KMS-11 (cell line): ENCODE measurements around the gene ITPRIPL1.
A peak's percentile ranks its signal among the peaks of the same experiment; 100 is the strongest.

Experiments used
- H2AFZ ChIP-seq: fragments of 200-600 bp; sonication (generic); 2 replicates; pipeline ENCODE4 v1.6.1; 2016; ENCODE audit warnings: antibody characterized with exemption, mixed run types, low read depth
- H3K27ac ChIP-seq: fragments of 200-600 bp; sonication (generic); 2 replicates; pipeline ENCODE4 v1.6.1; 2016; ENCODE audit warnings: mild to moderate bottlenecking, mixed run types
- H3K27me3 ChIP-seq: fragments of 200-600 bp; sonication (generic); 2 replicates; pipeline ENCODE4 v1.6.1; 2017; ENCODE audit warnings: mild to moderate bottlenecking, low read depth, mixed run types, moderate library complexity; ENCODE audit not compliant: insufficient read depth
- H3K36me3 ChIP-seq: fragments of 200-600 bp; sonication (generic); 2 replicates; pipeline ENCODE4 v1.6.1; 2017; ENCODE audit warnings: mild to moderate bottlenecking, mixed run types; ENCODE audit not compliant: insufficient read depth
- H3K4me1 ChIP-seq: fragments of 200-600 bp; sonication (generic); 2 replicates; pipeline ENCODE4 v1.6.1; 2016; ENCODE audit warnings: mild to moderate bottlenecking, low read depth, mixed run types; ENCODE audit not compliant: poor library complexity, severe bottlenecking
- H3K4me2 ChIP-seq: fragments of 200-600 bp; sonication (generic); 2 replicates; pipeline ENCODE4 v1.7.0; 2016; ENCODE audit warnings: mild to moderate bottlenecking, mixed run types
- H3K4me3 ChIP-seq: fragments of 200-600 bp; sonication (generic); IDR thresholded peaks from 2 replicates; pipeline ENCODE4 v1.6.1; 2017; ENCODE audit warnings: low read depth, low read length, mixed read lengths; ENCODE audit not compliant: insufficient read depth
- H3K79me2 ChIP-seq: fragments of 200-600 bp; sonication (generic); 2 replicates; pipeline ENCODE4 v1.6.1; 2016; ENCODE audit warnings: low read depth, mixed run types; ENCODE audit not compliant: insufficient read depth
- H3K9ac ChIP-seq: fragments of 200-600 bp; sonication (generic); 2 replicates; pipeline ENCODE4 v1.6.1; 2016; ENCODE audit warnings: mild to moderate bottlenecking, mixed run types
- H4K20me1 ChIP-seq: fragments of 200-600 bp; sonication (generic); 2 replicates; pipeline ENCODE4 v1.6.1; 2016; ENCODE audit warnings: mild to moderate bottlenecking, mixed run types; ENCODE audit not compliant: insufficient read depth
- TF ChIP-seq, protein P1 (sequence below): fragments of 200-600 bp; sonication (generic); conservative IDR thresholded peaks from 2 replicates; pipeline ENCODE4 v1.6.1; 2017; ENCODE audit warnings: low read depth, mild to moderate bottlenecking, antibody characterized with exemption, low read length, moderate library complexity, mixed read lengths

Gene ITPRIPL1

DNA sequence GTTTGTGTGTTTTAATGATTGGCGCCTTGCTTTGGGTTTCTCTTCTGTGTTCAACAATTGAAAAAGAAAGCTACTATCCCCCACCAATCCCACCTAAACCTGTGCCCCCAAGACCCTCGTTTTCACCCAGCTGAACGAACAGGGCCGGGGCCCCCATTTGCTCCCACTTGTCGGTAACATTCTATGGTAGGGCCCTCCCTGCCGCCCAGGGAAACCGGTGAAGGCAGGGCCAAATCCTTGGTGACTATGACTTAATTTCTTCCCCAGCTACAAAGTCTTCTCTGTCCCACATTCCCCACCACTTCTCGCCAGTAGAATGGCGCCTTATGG, 19.2 kb upstream of the ITPRIPL1 start:
- H3K4me3 ChIP-seq = peak overlapping the region; percentile 85
- peak overlapping the region; percentile 67 for H3K27ac ChIP-seq
- TF ChIP-seq, protein P1, sequence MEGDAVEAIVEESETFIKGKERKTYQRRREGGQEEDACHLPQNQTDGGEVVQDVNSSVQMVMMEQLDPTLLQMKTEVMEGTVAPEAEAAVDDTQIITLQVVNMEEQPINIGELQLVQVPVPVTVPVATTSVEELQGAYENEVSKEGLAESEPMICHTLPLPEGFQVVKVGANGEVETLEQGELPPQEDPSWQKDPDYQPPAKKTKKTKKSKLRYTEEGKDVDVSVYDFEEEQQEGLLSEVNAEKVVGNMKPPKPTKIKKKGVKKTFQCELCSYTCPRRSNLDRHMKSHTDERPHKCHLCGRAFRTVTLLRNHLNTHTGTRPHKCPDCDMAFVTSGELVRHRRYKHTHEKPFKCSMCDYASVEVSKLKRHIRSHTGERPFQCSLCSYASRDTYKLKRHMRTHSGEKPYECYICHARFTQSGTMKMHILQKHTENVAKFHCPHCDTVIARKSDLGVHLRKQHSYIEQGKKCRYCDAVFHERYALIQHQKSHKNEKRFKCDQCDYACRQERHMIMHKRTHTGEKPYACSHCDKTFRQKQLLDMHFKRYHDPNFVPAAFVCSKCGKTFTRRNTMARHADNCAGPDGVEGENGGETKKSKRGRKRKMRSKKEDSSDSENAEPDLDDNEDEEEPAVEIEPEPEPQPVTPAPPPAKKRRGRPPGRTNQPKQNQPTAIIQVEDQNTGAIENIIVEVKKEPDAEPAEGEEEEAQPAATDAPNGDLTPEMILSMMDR = no peak
- H3K27me3 ChIP-seq = no peaks in the 10 kb centered on the region
- H2AFZ ChIP-seq = peak overlapping the region; percentile 80
- peak overlapping the region; percentile 77 for H3K9ac ChIP-seq
- H3K4me2 ChIP-seq = peak overlapping the region; percentile 94
- H4K20me1 ChIP-seq = no peaks in the 10 kb centered on the region
- H3K4me1 ChIP-seq = peaks cover 25% of the 10 kb centered on the region
- H3K36me3 ChIP-seq = peaks cover 11% of the 10 kb centered on the region; the same call in 1 of the 2 replicates
- peaks cover 30% of the 10 kb centered on the region for H3K79me2 ChIP-seq

DNA sequence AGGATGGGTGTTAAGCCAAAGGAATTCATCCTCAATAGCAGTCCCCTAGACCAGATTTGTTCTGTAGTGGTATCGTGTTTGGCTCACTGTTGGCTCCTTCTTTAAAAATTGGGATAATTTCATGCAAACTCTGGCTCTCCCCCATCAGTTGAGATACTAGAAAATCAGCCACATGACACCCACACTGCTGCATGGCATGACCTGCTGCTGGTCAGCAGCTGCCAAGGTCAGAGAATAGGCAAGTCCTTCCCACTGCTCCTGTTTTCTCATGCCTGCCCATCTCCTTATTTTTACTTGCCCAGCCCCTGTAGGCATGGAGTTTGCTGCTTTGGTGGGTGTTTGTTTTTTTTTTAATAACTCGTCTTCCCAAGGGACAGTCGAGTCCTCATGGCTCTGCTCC, 18.7 kb upstream of the ITPRIPL1 start:
- TF ChIP-seq, protein P1 = no peak
- H3K4me2 ChIP-seq = peak overlapping the region; percentile 94
- no peak overlapping the region for H3K4me3 ChIP-seq
- peaks cover 30% of the 10 kb centered on the region for H3K79me2 ChIP-seq
- peak overlapping the region; percentile 77; the same call in 1 of the 2 replicates for H3K9ac ChIP-seq
- peaks cover 11% of the 10 kb centered on the region; the same call in 1 of the 2 replicates for H3K36me3 ChIP-seq
- peaks cover 25% of the 10 kb centered on the region for H3K4me1 ChIP-seq
- H2AFZ ChIP-seq = peak overlapping the region; percentile 80
- peak overlapping the region; percentile 67 for H3K27ac ChIP-seq
- H3K27me3 ChIP-seq = no peaks in the 10 kb centered on the region
- H4K20me1 ChIP-seq = no peaks in the 10 kb centered on the region

DNA sequence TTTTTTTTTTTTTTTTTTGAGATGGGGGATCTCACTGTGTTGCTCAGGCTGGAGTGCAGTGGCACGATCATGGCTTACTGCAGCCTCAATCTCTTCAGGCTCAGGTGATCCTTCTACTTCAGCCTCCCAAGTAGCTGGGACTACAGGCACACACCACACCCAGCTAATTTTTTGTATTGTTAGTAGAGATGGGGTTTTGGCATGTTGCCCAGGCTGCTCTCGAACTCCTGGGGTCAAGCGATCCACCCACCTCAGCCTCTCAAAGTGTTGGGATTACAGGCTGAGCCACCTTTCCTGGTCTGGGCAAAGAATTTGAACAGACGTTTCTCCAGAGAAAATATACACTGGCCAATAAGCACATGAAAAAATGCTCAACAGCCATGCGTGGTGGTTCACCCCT, 16.9 kb upstream of the ITPRIPL1 start:
- H2AFZ ChIP-seq = no peak overlapping the region
- H3K27ac ChIP-seq = no peak overlapping the region
- no peaks in the 10 kb centered on the region for H4K20me1 ChIP-seq
- peaks cover 25% of the 10 kb centered on the region for H3K4me1 ChIP-seq
- peaks cover 20% of the 10 kb centered on the region for H3K79me2 ChIP-seq
- H3K9ac ChIP-seq = no peak overlapping the region
- TF ChIP-seq, protein P1 = no peak
- H3K36me3 ChIP-seq = peaks cover 3% of the 10 kb centered on the region; the same call in 1 of the 2 replicates
- no peak overlapping the region for H3K4me2 ChIP-seq
- no peak overlapping the region for H3K4me3 ChIP-seq
- H3K27me3 ChIP-seq = no peaks in the 10 kb centered on the region

DNA sequence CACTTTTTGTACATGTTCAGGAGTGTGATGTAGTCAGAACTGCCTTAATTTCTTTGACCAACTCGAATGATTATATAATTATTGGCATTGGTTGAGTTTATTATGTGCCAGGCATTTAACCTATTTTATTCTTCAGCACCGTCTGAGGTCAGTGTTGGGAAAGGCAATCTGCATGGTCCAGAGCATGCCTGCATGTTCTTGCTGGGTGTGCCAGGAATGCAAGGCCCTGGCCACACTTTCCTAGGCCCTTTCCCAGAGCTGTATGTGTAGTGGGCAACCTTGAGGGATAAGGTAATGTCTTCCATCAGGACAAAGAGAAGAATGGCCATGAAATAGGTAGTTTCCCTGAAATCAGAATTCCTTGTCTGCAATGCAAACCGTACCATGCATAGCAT, 10.1 kb upstream of the ITPRIPL1 start:
- no peaks in the 10 kb centered on the region for H3K36me3 ChIP-seq
- no peaks in the 10 kb centered on the region for H3K79me2 ChIP-seq
- H3K27me3 ChIP-seq = no peaks in the 10 kb centered on the region
- H3K4me2 ChIP-seq = no peak overlapping the region
- no peak overlapping the region for H3K9ac ChIP-seq
- H2AFZ ChIP-seq = no peak overlapping the region
- no peak overlapping the region for H3K27ac ChIP-seq
- H3K4me1 ChIP-seq = peaks cover 17% of the 10 kb centered on the region
- TF ChIP-seq, protein P1 = no peak
- no peak overlapping the region for H3K4me3 ChIP-seq
- no peaks in the 10 kb centered on the region for H4K20me1 ChIP-seq
